ENCODE results near the gene PRKG1.
"Not testable (repeated sequence)": the region's sequence is repeated elsewhere in the genome, so short reads cannot be mapped to it uniquely, and the experiment has no call there.

The PRKG1 gene

DNA sequence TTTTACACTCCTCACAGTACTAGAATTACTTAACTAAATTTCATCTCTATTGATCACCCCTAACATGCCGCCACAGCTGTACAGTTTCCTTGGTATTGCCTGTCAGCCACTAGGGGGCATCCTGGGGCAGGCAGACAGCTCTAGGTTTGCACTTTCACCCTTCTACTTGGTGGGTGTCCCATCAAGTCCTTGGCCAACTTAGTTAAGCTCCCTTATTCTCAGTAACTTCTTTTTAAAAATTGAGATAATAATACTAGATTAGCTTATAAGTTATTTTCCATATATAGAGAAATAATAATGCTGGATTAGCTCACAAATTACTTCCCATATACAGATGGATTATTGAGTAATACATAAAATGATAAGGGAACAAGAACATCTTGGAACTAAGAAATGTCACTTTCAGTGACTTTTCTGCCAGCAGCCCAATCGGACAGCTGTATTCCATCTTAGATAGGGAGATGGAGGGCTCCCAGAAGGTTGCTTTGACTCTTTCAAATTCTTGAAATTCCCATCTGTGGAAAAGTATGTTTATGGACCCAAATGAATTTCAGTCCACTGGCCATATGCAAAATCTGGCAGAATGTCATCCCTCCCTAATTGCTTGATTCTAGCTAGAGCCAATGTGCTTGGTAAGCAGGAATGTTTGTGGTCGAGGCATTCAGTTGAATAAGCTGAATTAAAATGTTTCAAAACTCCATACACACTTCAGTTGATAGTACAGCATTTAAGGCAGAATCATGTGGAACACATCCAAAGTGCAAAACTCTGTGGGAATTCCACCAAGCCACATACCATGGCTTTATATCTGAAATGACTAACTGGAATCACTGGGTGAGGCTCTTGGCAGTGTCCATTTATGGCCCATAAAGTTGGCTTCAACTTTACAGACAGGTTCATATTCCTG is 315.4 kb downstream of the PRKG1 start:
- no peak for FAIRE-seq
- DNase-seq (ENCODE audit: insufficient read length, low spot score), result peak; percentile 26
- no peak for TF ChIP-seq TAF1 (IDR thresholded peaks at IDR 0.05; ENCODE audit: low read depth, low read length)

- FAIRE-seq; DNase-seq (ENCODE audit: insufficient read length, low spot score): not testable (repeated sequence)
Observed at GRCh38 chr10:51393006-51393405, 318.7 kb downstream of the PRKG1 start.

DNA sequence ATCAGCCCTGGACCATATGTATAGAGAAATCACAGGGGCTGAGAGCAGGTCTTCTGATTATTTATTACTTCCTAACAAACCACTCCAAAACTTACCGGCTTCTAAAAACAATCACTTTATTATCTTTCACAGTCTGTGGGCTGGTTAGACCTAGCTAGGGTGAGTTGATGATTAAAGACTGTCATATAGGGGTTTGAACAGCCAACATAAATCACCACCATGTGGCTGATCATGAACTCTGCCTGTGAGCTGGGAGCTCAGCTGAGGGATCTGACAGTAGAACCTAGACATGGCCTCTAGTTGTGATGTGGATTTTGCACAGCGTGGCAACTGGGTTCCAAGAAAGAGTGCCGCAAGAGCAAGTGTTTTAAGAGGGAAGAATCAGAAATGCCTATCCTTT is 319.8 kb downstream of the PRKG1 start:
- DNase-seq (ENCODE audit: insufficient read length, low spot score) (no peak), FAIRE-seq (no peak)
- TF ChIP-seq POLR2A (IDR thresholded peaks at IDR 0.05; ENCODE audit: low read depth, low read length), result no peak
- TF ChIP-seq PAX5 (IDR thresholded peaks at IDR 0.05; ENCODE audit: insufficient read depth, low read length, severe bottlenecking), result no peak
- no peak for TF ChIP-seq TAF1 (IDR thresholded peaks at IDR 0.05; ENCODE audit: low read depth, low read length)
- TF ChIP-seq POU2F2 (IDR thresholded peaks at IDR 0.05; ENCODE audit: low read depth, low read length), result no peak
- TF ChIP-seq SPI1 (IDR thresholded peaks at IDR 0.05; ENCODE audit: low read depth, low read length), result no peak
- no peak for TF ChIP-seq POLR2AphosphoS5 (IDR thresholded peaks at IDR 0.05; ENCODE audit: low read depth, low read length)

DNA sequence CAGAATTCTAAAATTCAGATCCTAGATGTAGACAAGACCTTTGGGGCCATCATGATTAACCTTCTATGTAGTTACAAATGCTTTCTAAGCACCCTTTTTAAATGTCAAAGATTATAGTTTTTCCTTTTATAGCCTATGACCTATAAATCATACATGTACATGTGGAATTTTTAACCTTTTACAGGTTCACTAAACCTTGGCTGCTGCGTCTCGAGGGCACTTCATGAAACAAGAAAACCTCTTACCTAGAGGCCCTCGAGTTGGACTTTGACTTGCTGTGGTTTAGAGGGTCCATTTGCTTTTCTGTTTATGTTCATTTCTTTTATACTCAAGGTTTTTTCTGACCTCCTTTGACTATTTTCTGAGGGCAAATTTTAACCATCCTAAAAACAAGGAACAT is 323.0 kb downstream of the PRKG1 start:
- DNase-seq (ENCODE audit: insufficient read length, low spot score), result no peak
- no peak for FAIRE-seq
- TF ChIP-seq POLR2A (IDR thresholded peaks at IDR 0.05; ENCODE audit: low read depth, low read length), result no peak
- TF ChIP-seq PAX5 (IDR thresholded peaks at IDR 0.05; ENCODE audit: insufficient read depth, low read length, severe bottlenecking), result no peak
- no peak for TF ChIP-seq SPI1 (IDR thresholded peaks at IDR 0.05; ENCODE audit: low read depth, low read length)
- no peak for TF ChIP-seq POLR2AphosphoS5 (IDR thresholded peaks at IDR 0.05; ENCODE audit: low read depth, low read length)
- no peak for TF ChIP-seq POU2F2 (IDR thresholded peaks at IDR 0.05; ENCODE audit: low read depth, low read length)
- TF ChIP-seq TAF1 (IDR thresholded peaks at IDR 0.05; ENCODE audit: low read depth, low read length), result no peak

DNA sequence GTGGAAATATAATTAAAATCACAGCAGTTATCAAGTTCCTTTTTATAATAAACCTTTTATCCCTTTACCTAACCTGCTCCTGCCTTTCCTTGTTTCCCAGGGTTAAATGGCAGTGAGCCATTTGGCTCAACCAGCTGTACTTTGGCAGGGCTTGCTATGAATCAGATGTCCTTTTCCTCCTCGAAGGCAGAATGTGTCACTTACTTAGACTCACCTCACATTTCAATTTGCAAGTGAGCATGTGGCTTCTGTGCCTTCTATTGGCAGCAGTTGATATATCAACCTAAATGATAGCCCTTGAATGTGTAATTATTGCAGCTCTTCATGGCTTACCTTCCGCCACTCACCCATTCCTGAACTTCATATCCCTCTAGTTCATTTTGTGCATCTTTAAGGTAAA is 323.4 kb downstream of the PRKG1 start:
- TF ChIP-seq POLR2A (IDR thresholded peaks at IDR 0.05; ENCODE audit: low read depth, low read length) (no peak), POLR2AphosphoS5 (IDR thresholded peaks at IDR 0.05; ENCODE audit: low read depth, low read length) (no peak), SPI1 (IDR thresholded peaks at IDR 0.05; ENCODE audit: low read depth, low read length) (no peak), POU2F2 (IDR thresholded peaks at IDR 0.05; ENCODE audit: low read depth, low read length) (no peak), PAX5 (IDR thresholded peaks at IDR 0.05; ENCODE audit: insufficient read depth, low read length, severe bottlenecking) (no peak), TAF1 (IDR thresholded peaks at IDR 0.05; ENCODE audit: low read depth, low read length) (no peak)
- DNase-seq (ENCODE audit: insufficient read length, low spot score), result no peak
- FAIRE-seq, result no peak

DNA sequence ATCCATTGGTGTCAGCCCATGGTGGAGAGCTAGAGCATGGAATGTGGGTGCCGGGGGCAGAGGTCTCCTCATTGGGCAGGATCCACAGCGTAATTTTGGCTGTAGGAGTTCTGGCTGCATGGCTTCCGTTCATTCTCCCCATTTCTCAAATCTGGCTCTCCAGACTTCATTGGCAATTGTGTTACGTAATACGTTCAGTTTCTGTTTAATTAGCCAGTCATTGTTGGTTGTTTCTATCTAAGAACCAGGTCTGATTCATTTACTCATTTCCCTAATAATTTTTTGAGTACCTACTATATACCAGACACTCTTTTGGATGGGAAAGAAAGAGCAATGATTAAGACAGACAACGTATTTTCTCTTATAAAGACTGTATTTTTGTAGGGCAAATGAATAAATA is 325.6 kb downstream of the PRKG1 start:
- TF ChIP-seq SPI1 (IDR thresholded peaks at IDR 0.05; ENCODE audit: low read depth, low read length) (no peak), TAF1 (IDR thresholded peaks at IDR 0.05; ENCODE audit: low read depth, low read length) (no peak), PAX5 (IDR thresholded peaks at IDR 0.05; ENCODE audit: insufficient read depth, low read length, severe bottlenecking) (no peak), POLR2AphosphoS5 (IDR thresholded peaks at IDR 0.05; ENCODE audit: low read depth, low read length) (no peak), POU2F2 (IDR thresholded peaks at IDR 0.05; ENCODE audit: low read depth, low read length) (no peak), POLR2A (IDR thresholded peaks at IDR 0.05; ENCODE audit: low read depth, low read length) (no peak)
- no peak for FAIRE-seq
- DNase-seq (ENCODE audit: insufficient read length, low spot score), result no peak

DNA sequence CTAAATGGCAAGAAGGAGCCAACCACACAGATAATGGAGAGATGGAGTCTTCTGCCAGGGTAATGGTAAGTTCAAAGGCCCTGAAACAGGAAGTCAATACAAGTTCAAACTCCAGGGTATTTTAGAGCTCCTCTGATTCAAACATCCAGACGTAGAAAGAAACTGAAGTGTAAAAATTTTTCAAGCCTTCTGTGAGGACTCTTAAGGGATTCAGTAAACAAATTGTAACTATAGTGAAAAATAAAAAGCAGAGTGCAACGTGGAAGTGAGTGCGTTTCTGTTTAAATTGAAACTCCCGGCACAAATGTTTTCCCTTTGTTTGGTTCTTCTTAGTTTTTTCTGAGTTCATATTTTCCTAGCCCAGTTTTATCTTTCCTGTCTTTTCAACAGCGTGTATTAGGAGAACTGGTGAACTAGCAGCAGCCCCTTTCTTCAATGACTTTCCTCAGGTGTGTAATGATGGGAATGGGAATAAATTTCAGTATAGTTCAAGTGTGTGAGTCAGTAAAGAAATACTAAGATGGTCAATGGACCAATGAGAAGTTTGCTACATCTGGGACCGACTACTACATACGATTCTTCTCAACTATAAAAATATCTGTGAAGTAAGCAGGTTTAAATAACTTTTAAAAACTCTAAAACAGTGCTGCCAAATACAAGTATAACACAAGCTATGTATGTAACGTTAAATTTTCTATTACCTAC is 326.3 kb downstream of the PRKG1 start:
- FAIRE-seq, result no peak

GRCh38 chr10:51403521-51403920 is 329.2 kb downstream of the PRKG1 start:
- DNase-seq (ENCODE audit: insufficient read length, low spot score) (no peak), FAIRE-seq (no peak)

More for the DNA sequence above, 326.3 kb downstream of the PRKG1 start:
- DNase-seq (ENCODE audit: insufficient read length, low spot score), result no peak
- TF ChIP-seq POLR2A (IDR thresholded peaks at IDR 0.05; ENCODE audit: low read depth, low read length) (no peak), POLR2AphosphoS5 (IDR thresholded peaks at IDR 0.05; ENCODE audit: low read depth, low read length) (no peak), PAX5 (IDR thresholded peaks at IDR 0.05; ENCODE audit: insufficient read depth, low read length, severe bottlenecking) (no peak), SPI1 (IDR thresholded peaks at IDR 0.05; ENCODE audit: low read depth, low read length) (no peak), POU2F2 (IDR thresholded peaks at IDR 0.05; ENCODE audit: low read depth, low read length) (no peak), TAF1 (IDR thresholded peaks at IDR 0.05; ENCODE audit: low read depth, low read length) (no peak)

GRCh38 chr10:51405580-51406351 is 331.5 kb downstream of the PRKG1 start:
- FAIRE-seq (no peak), DNase-seq (ENCODE audit: insufficient read length, low spot score) (no peak)
- TF ChIP-seq POLR2AphosphoS5 (IDR thresholded peaks at IDR 0.05; ENCODE audit: low read depth, low read length) (no peak), POLR2A (IDR thresholded peaks at IDR 0.05; ENCODE audit: low read depth, low read length) (no peak), PAX5 (IDR thresholded peaks at IDR 0.05; ENCODE audit: insufficient read depth, low read length, severe bottlenecking) (no peak), SPI1 (IDR thresholded peaks at IDR 0.05; ENCODE audit: low read depth, low read length) (no peak)

More at GRCh38 chr10:51403521-51403920, 329.2 kb downstream of the PRKG1 start:
- TF ChIP-seq TAF1 (IDR thresholded peaks at IDR 0.05; ENCODE audit: low read depth, low read length) (no peak), SPI1 (IDR thresholded peaks at IDR 0.05; ENCODE audit: low read depth, low read length) (no peak), POLR2A (IDR thresholded peaks at IDR 0.05; ENCODE audit: low read depth, low read length) (no peak), POU2F2 (IDR thresholded peaks at IDR 0.05; ENCODE audit: low read depth, low read length) (no peak), PAX5 (IDR thresholded peaks at IDR 0.05; ENCODE audit: insufficient read depth, low read length, severe bottlenecking) (no peak), POLR2AphosphoS5 (IDR thresholded peaks at IDR 0.05; ENCODE audit: low read depth, low read length) (no peak)

Data from GM12891 (cell line).